Eye (tissue), 1 donor: Measurements from ENCODE around the gene PLEKHA6.
"Not testable (repeated sequence)": the region's sequence is repeated elsewhere in the genome, so short reads cannot be mapped to it uniquely, and the experiment has no call there.

Experiments used
- DNase-seq: peaks from one replicate; pipeline ENCODE4 v3.0.0-alpha.2; 2015

PLEKHA6 gene

GRCh38 chr1:204258213-204259115 lies 101.3 kb downstream of the PLEKHA6 start:
- DNase-seq: peak; percentile 71

GRCh38 chr1:204257446-204257845 lies 102.3 kb downstream of the PLEKHA6 start:
- no peak for DNase-seq

- no peak for DNase-seq
These were observed 103.2 kb downstream of the PLEKHA6 start for GRCh38 chr1:204256531-204256930.

- no peak for DNase-seq
These were observed 103.8 kb downstream of the PLEKHA6 start for GRCh38 chr1:204255966-204256365.

- DNase-seq: peak; percentile 77
These were observed 104.5 kb downstream of the PLEKHA6 start for GRCh38 chr1:204255225-204255624.

- peak; percentile 62 for DNase-seq
These were observed 105.6 kb downstream of the PLEKHA6 start for GRCh38 chr1:204254031-204254661.

GRCh38 chr1:204251926-204252689 lies 107.6 kb downstream of the PLEKHA6 start:
- DNase-seq: no peak

- no peak for DNase-seq
These were observed 108.4 kb downstream of the PLEKHA6 start for GRCh38 chr1:204251286-204251685.

GRCh38 chr1:204250428-204251030 lies 109.2 kb downstream of the PLEKHA6 start:
- no peak for DNase-seq

- no peak for DNase-seq
These were observed 109.8 kb downstream of the PLEKHA6 start for GRCh38 chr1:204249736-204250427.

GRCh38 chr1:204248954-204249353 lies 110.8 kb downstream of the PLEKHA6 start:
- no peak for DNase-seq

GRCh38 chr1:204246876-204247275 lies 112.9 kb downstream of the PLEKHA6 start:
- DNase-seq: no peak

- DNase-seq: no peak
These were observed 116.8 kb downstream of the PLEKHA6 start for GRCh38 chr1:204242920-204243319.

GRCh38 chr1:204241914-204242313 lies 117.8 kb downstream of the PLEKHA6 start:
- no peak for DNase-seq

- no peak for DNase-seq
These were observed 118.7 kb downstream of the PLEKHA6 start for GRCh38 chr1:204241050-204241449.

- DNase-seq: no peak
These were observed 119.5 kb downstream of the PLEKHA6 start for GRCh38 chr1:204240233-204240632.

- DNase-seq: not testable (repeated sequence)
These were observed 120.3 kb downstream of the PLEKHA6 start for GRCh38 chr1:204239401-204239800.

- not testable (repeated sequence) for DNase-seq
These were observed 121.2 kb downstream of the PLEKHA6 start for GRCh38 chr1:204238520-204238919.

- not testable (repeated sequence) for DNase-seq
These were observed 122.2 kb downstream of the PLEKHA6 start for GRCh38 chr1:204237515-204237914.

GRCh38 chr1:204232526-204232925 lies 127.2 kb downstream of the PLEKHA6 start:
- no peak for DNase-seq

GRCh38 chr1:204230211-204230610 lies 129.5 kb downstream of the PLEKHA6 start:
- no peak for DNase-seq

- DNase-seq: no peak
These were observed 130.8 kb downstream of the PLEKHA6 start for GRCh38 chr1:204228896-204229295.
